ENCODE measurements around the gene LANCL1. TPM values are rescaled to one million over a fixed set of nuclear protein-coding genes. Genes with fewer than 3 reads are reported as not detected.

The LANCL1 gene
- total RNA-seq, 1 experiment from 2014 or later, result 35.9 TPM

DNA sequence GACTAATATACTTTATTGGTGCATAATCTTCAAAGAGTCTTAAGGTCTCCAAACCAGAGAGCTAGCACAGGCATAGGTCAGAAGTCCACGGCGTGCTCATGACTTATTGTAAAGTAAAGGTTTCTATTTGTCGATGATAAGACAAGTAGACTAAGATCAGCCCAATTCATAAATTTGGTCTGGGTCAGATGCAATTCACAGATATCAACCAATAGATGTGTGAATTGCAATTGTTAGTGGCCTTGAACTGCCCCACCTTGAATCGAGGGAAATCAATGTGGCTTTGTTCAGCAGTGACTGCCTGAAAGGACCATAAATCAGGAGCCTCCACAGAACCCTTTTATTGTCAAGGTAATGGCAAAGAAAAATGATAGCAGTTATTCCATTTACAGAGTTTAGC is 40.7 kb upstream of the LANCL1 start (continued):
- TF ChIP-seq, protein P1, sequence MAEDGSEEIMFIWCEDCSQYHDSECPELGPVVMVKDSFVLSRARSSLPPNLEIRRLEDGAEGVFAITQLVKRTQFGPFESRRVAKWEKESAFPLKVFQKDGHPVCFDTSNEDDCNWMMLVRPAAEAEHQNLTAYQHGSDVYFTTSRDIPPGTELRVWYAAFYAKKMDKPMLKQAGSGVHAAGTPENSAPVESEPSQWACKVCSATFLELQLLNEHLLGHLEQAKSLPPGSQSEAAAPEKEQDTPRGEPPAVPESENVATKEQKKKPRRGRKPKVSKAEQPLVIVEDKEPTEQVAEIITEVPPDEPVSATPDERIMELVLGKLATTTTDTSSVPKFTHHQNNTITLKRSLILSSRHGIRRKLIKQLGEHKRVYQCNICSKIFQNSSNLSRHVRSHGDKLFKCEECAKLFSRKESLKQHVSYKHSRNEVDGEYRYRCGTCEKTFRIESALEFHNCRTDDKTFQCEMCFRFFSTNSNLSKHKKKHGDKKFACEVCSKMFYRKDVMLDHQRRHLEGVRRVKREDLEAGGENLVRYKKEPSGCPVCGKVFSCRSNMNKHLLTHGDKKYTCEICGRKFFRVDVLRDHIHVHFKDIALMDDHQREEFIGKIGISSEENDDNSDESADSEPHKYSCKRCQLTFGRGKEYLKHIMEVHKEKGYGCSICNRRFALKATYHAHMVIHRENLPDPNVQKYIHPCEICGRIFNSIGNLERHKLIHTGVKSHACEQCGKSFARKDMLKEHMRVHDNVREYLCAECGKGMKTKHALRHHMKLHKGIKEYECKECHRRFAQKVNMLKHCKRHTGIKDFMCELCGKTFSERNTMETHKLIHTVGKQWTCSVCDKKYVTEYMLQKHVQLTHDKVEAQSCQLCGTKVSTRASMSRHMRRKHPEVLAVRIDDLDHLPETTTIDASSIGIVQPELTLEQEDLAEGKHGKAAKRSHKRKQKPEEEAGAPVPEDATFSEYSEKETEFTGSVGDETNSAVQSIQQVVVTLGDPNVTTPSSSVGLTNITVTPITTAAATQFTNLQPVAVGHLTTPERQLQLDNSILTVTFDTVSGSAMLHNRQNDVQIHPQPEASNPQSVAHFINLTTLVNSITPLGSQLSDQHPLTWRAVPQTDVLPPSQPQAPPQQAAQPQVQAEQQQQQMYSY (CRISPR knock-in tag; IDR thresholded peaks at IDR 0.05), result no peak

DNA sequence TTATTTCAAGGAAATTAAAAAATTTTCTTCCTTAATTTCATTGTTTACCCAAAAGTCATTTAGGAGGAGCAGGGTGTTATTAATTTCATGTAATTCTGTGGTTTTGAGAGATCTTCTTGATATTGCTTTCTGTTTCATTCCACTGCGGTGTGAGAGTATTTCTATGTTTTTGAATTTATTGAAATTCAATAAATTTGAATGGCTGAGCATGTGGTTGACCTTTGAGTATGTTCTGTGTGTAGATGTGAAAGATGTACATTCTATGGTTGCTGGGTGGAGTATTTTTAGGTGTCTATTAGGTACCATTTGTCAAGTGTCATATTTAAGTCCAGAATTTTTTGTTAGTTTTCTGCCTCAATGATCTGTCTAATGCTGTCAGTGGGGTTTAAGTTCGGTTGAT is 39.4 kb upstream of the LANCL1 start:
- ChIA-PET POLR2A (no interaction called here), CTCF (no interaction called here)
- no peaks in the 10 kb centered on the region for H3K4me1 Mint-ChIP-seq
- TF ChIP-seq GRHL2 (CRISPR knock-in tag; IDR thresholded peaks at IDR 0.05; ENCODE audit: insufficient replicate concordance, severe bottlenecking), result no peak
- TF ChIP-seq NR2C2 (CRISPR knock-in tag; IDR thresholded peaks at IDR 0.05), result no peak
- no peak for ATAC-seq
- no peaks in the 10 kb centered on the region for H3K36me3 Mint-ChIP-seq
- DNase-seq (ENCODE audit: low spot score), result no peak
- peaks cover 11% of the 10 kb centered on the region; the same call in 1 of the 2 replicates for H3K9me3 Mint-ChIP-seq
- H3K27me3 Mint-ChIP-seq (ENCODE audit: low read depth), result no peaks in the 10 kb centered on the region
- no peak overlapping the region for H3K4me3 Mint-ChIP-seq
- H3K27ac Mint-ChIP-seq, result no peak overlapping the region

DNA sequence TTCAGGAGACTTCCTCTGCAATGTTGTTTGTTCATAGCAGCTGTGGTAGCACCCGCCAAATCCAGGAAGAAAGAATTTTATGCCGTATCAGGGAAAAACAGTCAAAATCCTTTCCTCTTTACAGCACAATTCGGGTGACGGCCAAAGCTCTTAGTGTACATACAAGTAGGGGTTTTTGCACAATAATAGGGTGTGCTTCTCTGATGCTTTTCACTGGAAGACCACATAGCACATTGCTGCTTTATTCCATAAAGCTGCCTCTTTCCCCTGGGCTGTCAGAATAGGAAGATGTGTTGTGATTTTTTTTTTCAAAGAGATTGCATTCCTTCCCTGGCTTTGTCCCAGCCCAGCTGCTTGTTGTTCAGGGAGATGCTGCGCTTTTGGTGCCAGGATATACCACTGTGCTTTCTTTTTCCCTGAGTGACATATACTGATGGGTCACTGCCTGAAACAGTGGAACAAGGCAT is 27.2 kb upstream of the LANCL1 start:
- H3K27me3 Mint-ChIP-seq (ENCODE audit: low read depth), result no peaks in the 10 kb centered on the region
- no peak overlapping the region for H3K27ac Mint-ChIP-seq
- CTCF ChIA-PET, result interaction anchor here (1.1 to 2.0 kb wide), 17 partner anchors 8 to 213 kb away, joined by 3 to 8 read pairs (median 4); partner anchors contain the start of gene CPS1
- peaks cover 19% of the 10 kb centered on the region; the same call in 1 of the 2 replicates for H3K4me1 Mint-ChIP-seq
- POLR2A ChIA-PET, result no interaction called here
- no peak overlapping the region for H3K4me3 Mint-ChIP-seq
- ATAC-seq (no peak), DNase-seq (ENCODE audit: low spot score) (no peak)
- H3K36me3 Mint-ChIP-seq, result peaks cover 57% of the 10 kb centered on the region
- peaks cover 55% of the 10 kb centered on the region for H3K9me3 Mint-ChIP-seq
- TF ChIP-seq, protein P2, sequence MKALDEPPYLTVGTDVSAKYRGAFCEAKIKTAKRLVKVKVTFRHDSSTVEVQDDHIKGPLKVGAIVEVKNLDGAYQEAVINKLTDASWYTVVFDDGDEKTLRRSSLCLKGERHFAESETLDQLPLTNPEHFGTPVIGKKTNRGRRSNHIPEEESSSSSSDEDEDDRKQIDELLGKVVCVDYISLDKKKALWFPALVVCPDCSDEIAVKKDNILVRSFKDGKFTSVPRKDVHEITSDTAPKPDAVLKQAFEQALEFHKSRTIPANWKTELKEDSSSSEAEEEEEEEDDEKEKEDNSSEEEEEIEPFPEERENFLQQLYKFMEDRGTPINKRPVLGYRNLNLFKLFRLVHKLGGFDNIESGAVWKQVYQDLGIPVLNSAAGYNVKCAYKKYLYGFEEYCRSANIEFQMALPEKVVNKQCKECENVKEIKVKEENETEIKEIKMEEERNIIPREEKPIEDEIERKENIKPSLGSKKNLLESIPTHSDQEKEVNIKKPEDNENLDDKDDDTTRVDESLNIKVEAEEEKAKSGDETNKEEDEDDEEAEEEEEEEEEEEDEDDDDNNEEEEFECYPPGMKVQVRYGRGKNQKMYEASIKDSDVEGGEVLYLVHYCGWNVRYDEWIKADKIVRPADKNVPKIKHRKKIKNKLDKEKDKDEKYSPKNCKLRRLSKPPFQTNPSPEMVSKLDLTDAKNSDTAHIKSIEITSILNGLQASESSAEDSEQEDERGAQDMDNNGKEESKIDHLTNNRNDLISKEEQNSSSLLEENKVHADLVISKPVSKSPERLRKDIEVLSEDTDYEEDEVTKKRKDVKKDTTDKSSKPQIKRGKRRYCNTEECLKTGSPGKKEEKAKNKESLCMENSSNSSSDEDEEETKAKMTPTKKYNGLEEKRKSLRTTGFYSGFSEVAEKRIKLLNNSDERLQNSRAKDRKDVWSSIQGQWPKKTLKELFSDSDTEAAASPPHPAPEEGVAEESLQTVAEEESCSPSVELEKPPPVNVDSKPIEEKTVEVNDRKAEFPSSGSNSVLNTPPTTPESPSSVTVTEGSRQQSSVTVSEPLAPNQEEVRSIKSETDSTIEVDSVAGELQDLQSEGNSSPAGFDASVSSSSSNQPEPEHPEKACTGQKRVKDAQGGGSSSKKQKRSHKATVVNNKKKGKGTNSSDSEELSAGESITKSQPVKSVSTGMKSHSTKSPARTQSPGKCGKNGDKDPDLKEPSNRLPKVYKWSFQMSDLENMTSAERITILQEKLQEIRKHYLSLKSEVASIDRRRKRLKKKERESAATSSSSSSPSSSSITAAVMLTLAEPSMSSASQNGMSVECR (CRISPR knock-in tag; IDR thresholded peaks at IDR 0.05; ENCODE audit: borderline replicate concordance), result no peak
- TF ChIP-seq NR2C2 (CRISPR knock-in tag; IDR thresholded peaks at IDR 0.05), result no peak
- TF ChIP-seq, protein P3, sequence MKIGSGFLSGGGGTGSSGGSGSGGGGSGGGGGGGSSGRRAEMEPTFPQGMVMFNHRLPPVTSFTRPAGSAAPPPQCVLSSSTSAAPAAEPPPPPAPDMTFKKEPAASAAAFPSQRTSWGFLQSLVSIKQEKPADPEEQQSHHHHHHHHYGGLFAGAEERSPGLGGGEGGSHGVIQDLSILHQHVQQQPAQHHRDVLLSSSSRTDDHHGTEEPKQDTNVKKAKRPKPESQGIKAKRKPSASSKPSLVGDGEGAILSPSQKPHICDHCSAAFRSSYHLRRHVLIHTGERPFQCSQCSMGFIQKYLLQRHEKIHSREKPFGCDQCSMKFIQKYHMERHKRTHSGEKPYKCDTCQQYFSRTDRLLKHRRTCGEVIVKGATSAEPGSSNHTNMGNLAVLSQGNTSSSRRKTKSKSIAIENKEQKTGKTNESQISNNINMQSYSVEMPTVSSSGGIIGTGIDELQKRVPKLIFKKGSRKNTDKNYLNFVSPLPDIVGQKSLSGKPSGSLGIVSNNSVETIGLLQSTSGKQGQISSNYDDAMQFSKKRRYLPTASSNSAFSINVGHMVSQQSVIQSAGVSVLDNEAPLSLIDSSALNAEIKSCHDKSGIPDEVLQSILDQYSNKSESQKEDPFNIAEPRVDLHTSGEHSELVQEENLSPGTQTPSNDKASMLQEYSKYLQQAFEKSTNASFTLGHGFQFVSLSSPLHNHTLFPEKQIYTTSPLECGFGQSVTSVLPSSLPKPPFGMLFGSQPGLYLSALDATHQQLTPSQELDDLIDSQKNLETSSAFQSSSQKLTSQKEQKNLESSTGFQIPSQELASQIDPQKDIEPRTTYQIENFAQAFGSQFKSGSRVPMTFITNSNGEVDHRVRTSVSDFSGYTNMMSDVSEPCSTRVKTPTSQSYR (CRISPR knock-in tag; IDR thresholded peaks at IDR 0.05), result no peak
- TF ChIP-seq, protein P4, sequence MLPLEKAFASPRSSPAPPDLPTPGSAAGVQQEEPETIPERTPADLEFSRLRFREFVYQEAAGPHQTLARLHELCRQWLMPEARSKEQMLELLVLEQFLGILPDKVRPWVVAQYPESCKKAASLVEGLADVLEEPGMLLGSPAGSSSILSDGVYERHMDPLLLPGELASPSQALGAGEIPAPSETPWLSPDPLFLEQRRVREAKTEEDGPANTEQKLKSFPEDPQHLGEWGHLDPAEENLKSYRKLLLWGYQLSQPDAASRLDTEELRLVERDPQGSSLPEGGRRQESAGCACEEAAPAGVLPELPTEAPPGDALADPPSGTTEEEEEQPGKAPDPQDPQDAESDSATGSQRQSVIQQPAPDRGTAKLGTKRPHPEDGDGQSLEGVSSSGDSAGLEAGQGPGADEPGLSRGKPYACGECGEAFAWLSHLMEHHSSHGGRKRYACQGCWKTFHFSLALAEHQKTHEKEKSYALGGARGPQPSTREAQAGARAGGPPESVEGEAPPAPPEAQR (CRISPR knock-in tag; IDR thresholded peaks at IDR 0.05), result no peak
- TF ChIP-seq, protein P5, sequence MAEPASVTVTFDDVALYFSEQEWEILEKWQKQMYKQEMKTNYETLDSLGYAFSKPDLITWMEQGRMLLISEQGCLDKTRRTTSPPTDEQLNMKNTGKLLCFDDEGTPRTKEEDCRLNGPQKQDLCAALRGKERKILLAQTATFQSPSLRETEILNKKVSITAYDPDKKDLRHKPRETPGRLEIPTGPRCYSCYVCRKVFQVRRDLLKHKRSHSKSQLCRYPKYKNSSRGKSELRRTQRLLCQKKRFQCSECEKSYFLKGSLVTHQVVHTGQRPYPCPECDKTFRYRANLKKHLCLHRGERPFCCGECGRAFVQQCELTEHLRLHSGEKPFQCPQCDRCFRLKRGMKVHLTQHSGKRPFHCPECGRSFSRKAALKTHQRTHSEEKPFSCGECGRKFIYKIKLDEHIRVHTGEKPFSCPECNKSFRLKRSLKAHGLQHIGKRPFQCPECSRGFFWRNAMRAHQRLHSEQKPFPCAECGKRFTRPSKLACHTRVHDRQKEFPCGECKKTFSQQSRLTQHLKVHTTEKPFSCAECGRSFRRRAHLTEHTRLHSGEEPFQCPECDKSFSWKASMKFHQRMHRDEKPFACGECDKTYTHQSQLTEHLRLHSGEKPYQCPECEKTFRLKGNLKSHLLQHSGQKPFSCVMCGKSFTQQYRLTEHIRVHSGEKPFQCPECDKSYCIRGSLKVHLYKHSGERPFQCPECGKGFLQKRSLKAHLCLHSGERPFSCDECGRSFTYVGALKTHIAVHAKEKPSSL (CRISPR knock-in tag; conservative IDR thresholded peaks at IDR 0.05), result no peak
- TF ChIP-seq, protein P6, sequence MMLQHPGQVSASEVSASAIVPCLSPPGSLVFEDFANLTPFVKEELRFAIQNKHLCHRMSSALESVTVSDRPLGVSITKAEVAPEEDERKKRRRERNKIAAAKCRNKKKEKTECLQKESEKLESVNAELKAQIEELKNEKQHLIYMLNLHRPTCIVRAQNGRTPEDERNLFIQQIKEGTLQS (CRISPR knock-in tag; conservative IDR thresholded peaks at IDR 0.05), result no peak
- TF ChIP-seq, protein P7, sequence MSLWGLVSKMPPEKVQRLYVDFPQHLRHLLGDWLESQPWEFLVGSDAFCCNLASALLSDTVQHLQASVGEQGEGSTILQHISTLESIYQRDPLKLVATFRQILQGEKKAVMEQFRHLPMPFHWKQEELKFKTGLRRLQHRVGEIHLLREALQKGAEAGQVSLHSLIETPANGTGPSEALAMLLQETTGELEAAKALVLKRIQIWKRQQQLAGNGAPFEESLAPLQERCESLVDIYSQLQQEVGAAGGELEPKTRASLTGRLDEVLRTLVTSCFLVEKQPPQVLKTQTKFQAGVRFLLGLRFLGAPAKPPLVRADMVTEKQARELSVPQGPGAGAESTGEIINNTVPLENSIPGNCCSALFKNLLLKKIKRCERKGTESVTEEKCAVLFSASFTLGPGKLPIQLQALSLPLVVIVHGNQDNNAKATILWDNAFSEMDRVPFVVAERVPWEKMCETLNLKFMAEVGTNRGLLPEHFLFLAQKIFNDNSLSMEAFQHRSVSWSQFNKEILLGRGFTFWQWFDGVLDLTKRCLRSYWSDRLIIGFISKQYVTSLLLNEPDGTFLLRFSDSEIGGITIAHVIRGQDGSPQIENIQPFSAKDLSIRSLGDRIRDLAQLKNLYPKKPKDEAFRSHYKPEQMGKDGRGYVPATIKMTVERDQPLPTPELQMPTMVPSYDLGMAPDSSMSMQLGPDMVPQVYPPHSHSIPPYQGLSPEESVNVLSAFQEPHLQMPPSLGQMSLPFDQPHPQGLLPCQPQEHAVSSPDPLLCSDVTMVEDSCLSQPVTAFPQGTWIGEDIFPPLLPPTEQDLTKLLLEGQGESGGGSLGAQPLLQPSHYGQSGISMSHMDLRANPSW (CRISPR knock-in tag; conservative IDR thresholded peaks at IDR 0.05; ENCODE audit: low read depth), result no peak
- no peak for TF ChIP-seq TEAD1 (CRISPR knock-in tag; IDR thresholded peaks at IDR 0.05)
- TF ChIP-seq, protein P8, sequence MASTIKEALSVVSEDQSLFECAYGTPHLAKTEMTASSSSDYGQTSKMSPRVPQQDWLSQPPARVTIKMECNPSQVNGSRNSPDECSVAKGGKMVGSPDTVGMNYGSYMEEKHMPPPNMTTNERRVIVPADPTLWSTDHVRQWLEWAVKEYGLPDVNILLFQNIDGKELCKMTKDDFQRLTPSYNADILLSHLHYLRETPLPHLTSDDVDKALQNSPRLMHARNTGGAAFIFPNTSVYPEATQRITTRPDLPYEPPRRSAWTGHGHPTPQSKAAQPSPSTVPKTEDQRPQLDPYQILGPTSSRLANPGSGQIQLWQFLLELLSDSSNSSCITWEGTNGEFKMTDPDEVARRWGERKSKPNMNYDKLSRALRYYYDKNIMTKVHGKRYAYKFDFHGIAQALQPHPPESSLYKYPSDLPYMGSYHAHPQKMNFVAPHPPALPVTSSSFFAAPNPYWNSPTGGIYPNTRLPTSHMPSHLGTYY (CRISPR knock-in tag; IDR thresholded peaks at IDR 0.05), result no peak
- no peak for TF ChIP-seq KAT7 (CRISPR knock-in tag; IDR thresholded peaks at IDR 0.05; ENCODE audit: borderline replicate concordance)
